GM23338 (cell line): ENCODE measurements around the gene XKR8. TPM values are rescaled to one million over a fixed set of nuclear protein-coding genes. Genes with fewer than 3 reads are reported as not detected.

Experiments used
- ATAC-seq: fragments of 200-7000 bp; cut with Tn5 transposase; 3 replicates; pipeline ENCODE4 v1.9.1; 2020
- DNase-seq: peaks from one replicate; pipeline ENCODE4 v3.0.0-alpha.2; 2015; ENCODE audit warnings: low spot score
- H2AFZ ChIP-seq: fragments of 200-600 bp; sonication (generic); 2 replicates; pipeline ENCODE4 v1.8.0; 2016; ENCODE audit warnings: antibody characterized with exemption, mild to moderate bottlenecking, moderate library complexity
- H3F3A ChIP-seq: fragments of 200-600 bp; sonication (generic); replicated peaks from 2 replicates; pipeline ENCODE4 v1.8.0; 2017; ENCODE audit warnings: antibody characterized with exemption, mixed run types, low read depth
- H3K27ac ChIP-seq: fragments of 200-600 bp; sonication (generic); 2 replicates; pipeline ENCODE4 v1.6.1; 2016; ENCODE audit warnings: low read depth
- H3K27me3 ChIP-seq: fragments of 200-600 bp; sonication (generic); 2 replicates; pipeline ENCODE4 v1.8.0; 2016; ENCODE audit warnings: mild to moderate bottlenecking, mixed run types, moderate library complexity; ENCODE audit not compliant: insufficient read depth
- H3K36me3 ChIP-seq: fragments of 200-600 bp; sonication (generic); 2 replicates; pipeline ENCODE4 v1.8.0; 2016; ENCODE audit warnings: mild to moderate bottlenecking; ENCODE audit not compliant: insufficient read depth
- H3K4me1 ChIP-seq: fragments of 200-600 bp; sonication (generic); 2 replicates; pipeline ENCODE4 v1.8.0; 2016; ENCODE audit warnings: mild to moderate bottlenecking, moderate library complexity; ENCODE audit not compliant: insufficient read depth
- H3K4me2 ChIP-seq: fragments of 200-600 bp; sonication (generic); 2 replicates; pipeline ENCODE4 v1.7.1; 2017; ENCODE audit warnings: mixed run types
- H3K4me3 ChIP-seq: fragments of 200-600 bp; sonication (generic); 2 replicates; pipeline ENCODE4 v1.6.1; 2016; ENCODE audit warnings: mixed run types
- H3K79me2 ChIP-seq: fragments of 200-600 bp; sonication (generic); replicated peaks from 2 replicates; pipeline ENCODE4 v1.8.0; 2017; ENCODE audit warnings: mild to moderate bottlenecking; ENCODE audit not compliant: insufficient read depth
- H3K9me2 ChIP-seq: fragments of 200-600 bp; sonication (generic); 2 replicates; pipeline ENCODE4 v1.8.0; 2017; ENCODE audit not compliant: insufficient read depth
- H4K20me1 ChIP-seq: fragments of 200-600 bp; sonication (generic); replicated peaks from 2 replicates; pipeline ENCODE4 v1.8.0; 2017; ENCODE audit warnings: mild to moderate bottlenecking; ENCODE audit not compliant: insufficient read depth
- H3K27ac Mint-ChIP-seq: 2 replicates; pipeline ENCODE4 v1.8.0; 2020; ENCODE audit warnings: inconsistent platforms, mild to moderate bottlenecking, moderate library complexity, mixed read lengths
- H3K27me3 Mint-ChIP-seq: 3 replicates; pipeline ENCODE4 v1.8.0; 2022; ENCODE audit warnings: low read depth, mild to moderate bottlenecking, moderate library complexity, mixed read lengths, inconsistent platforms; ENCODE audit not compliant: insufficient read depth, poor library complexity
- H3K36me3 Mint-ChIP-seq: 3 replicates; pipeline ENCODE4 v1.8.0; 2021; ENCODE audit warnings: low read depth, mild to moderate bottlenecking, inconsistent platforms, moderate library complexity, mixed read lengths
- H3K4me1 Mint-ChIP-seq: 3 replicates; pipeline ENCODE4 v1.8.0; 2020; ENCODE audit warnings: mild to moderate bottlenecking, inconsistent platforms, mixed read lengths
- H3K4me3 Mint-ChIP-seq: 3 replicates; pipeline ENCODE4 v1.8.0; 2021; ENCODE audit warnings: moderate library complexity, mild to moderate bottlenecking, inconsistent platforms, mixed read lengths
- H3K9me3 Mint-ChIP-seq: 3 replicates; pipeline ENCODE4 v1.8.0; 2020; ENCODE audit warnings: moderate library complexity, mild to moderate bottlenecking, inconsistent platforms, mixed read lengths
- CTCF ChIP-seq, 2 experiments: fragments of 200-600 bp in 1 of 2; sonication (generic) in 1 of 2; conservative IDR thresholded peaks; 2 replicates each; pipeline versions ENCODE4 v1.5.1 to v1.6.1; 2016 to 2017; ENCODE audit warnings: antibody characterized with exemption in 2 of 2, low read depth in 2 of 2, mild to moderate bottlenecking in 2 of 2, moderate library complexity in 1 of 2
- EZH2 ChIP-seq: fragments of 200-600 bp; sonication (generic); IDR thresholded peaks from one replicate; pipeline ENCODE4 v1.8.0; 2017; ENCODE audit warnings: antibody characterized with exemption, mild to moderate bottlenecking, low read depth; ENCODE audit not compliant: unreplicated experiment
- JUNB ChIP-seq: IDR thresholded peaks from one replicate; pipeline ENCODE4 v1.6.1; 2016; ENCODE audit warnings: antibody characterized with exemption; ENCODE audit not compliant: unreplicated experiment
- REST ChIP-seq: IDR thresholded peaks from one replicate; pipeline ENCODE4 v1.6.1; 2018; ENCODE audit warnings: antibody characterized with exemption; ENCODE audit not compliant: unreplicated experiment
- ZNF331 ChIP-seq: fragments of 250-450 bp; sonication (Bioruptor Pico); IDR thresholded peaks from 2 replicates; pipeline ENCODE4 v1.5.0; 2020; ENCODE audit warnings: low read depth, mild to moderate bottlenecking, moderate library complexity
- ZNF462 ChIP-seq: fragments of 250-450 bp; sonication (Bioruptor Pico); IDR thresholded peaks from 2 replicates; pipeline ENCODE4 v1.5.0; 2020; ENCODE audit warnings: mild to moderate bottlenecking, moderate library complexity
- polyA plus RNA-seq: library from polyadenylated mRNA; unstranded; fragments of >200 nt; fragmentation: Nextera tagmentation; extraction: Ambion mirVana; gene quantifications from 2 replicates; pipeline ENCODE4 v1.2.1, GENCODE V29; 2016
- total RNA-seq: library from RNA; depleted of rRNA; stranded (reverse); fragments of >200 nt; shearing (Covaris generic); gene quantifications from 2 replicates; pipeline ENCODE4 v1.2.3, GENCODE V29; 2014

Gene XKR8
- total and polyA plus RNA-seq, 2 experiments from 2014 or later, result 8.2 to 13.1 TPM

- no peak overlapping the region for H3K27ac ChIP-seq
- H3K4me2 ChIP-seq, result no peak overlapping the region
- no peak overlapping the region for H2AFZ ChIP-seq
- no peaks in the 10 kb centered on the region for H3K9me2 ChIP-seq
- H4K20me1 ChIP-seq, result 0 out of 2 replicates have a peak, but pooled peaks cover 4% of the 10 kb centered on the region
- H3K4me1 ChIP-seq, result no peaks in the 10 kb centered on the region
- Mint-ChIP-seq H3K27me3 (peaks cover 8% of the 10 kb centered on the region), H3K27ac (no peak overlapping the region), H3K9me3 (no peaks in the 10 kb centered on the region), H3K4me3 (no peak overlapping the region), H3K4me1 (no peaks in the 10 kb centered on the region), H3K36me3 (peaks cover 6% of the 10 kb centered on the region; the same call in 2 of the 3 replicates)
- no peaks in the 10 kb centered on the region for H3K27me3 ChIP-seq
- H3K36me3 ChIP-seq, result no peaks in the 10 kb centered on the region; the same call in 1 of the 2 replicates
- no peak overlapping the region for H3K4me3 ChIP-seq
- ATAC-seq (no peak), DNase-seq (no peak)
- no peaks in the 10 kb centered on the region for H3K79me2 ChIP-seq
- no peaks in the 10 kb centered on the region for H3F3A ChIP-seq
- TF ChIP-seq JUNB (no peak), CTCF (conservative IDR thresholded peaks at IDR 0.05; ENCODE audit: low read depth in 2 of 2) (no peak), ZNF331 (no peak), REST (no peak), EZH2 (no peak), ZNF462 (CRISPR knock-in tag) (no peak)
Observed at GRCh38 chr1:27967884-27968466, 8.2 kb downstream of the XKR8 start.
